Measurements from ENCODE around the gene ISG20.

DNA sequence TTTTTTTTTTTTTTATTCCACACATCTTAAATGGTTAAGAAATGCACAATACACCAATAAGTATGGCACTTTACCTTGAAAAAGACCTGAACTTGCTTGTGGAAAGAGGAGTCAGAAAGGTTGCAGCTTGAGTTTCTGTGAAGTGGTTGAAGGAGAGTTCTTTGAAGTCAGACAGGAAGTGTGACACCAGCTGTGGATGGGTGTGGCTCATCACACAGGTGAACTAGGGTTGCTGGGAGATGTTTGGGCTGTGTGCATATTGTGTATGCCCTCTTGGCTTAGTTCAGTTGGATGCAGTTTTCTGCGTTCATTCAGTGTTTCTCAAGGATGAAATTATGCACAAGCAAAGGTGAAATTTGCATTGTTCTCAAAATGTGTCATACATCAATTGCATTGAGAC lies 11.4 kb upstream of the ISG20 start:
- TF ChIP-seq, protein P1, sequence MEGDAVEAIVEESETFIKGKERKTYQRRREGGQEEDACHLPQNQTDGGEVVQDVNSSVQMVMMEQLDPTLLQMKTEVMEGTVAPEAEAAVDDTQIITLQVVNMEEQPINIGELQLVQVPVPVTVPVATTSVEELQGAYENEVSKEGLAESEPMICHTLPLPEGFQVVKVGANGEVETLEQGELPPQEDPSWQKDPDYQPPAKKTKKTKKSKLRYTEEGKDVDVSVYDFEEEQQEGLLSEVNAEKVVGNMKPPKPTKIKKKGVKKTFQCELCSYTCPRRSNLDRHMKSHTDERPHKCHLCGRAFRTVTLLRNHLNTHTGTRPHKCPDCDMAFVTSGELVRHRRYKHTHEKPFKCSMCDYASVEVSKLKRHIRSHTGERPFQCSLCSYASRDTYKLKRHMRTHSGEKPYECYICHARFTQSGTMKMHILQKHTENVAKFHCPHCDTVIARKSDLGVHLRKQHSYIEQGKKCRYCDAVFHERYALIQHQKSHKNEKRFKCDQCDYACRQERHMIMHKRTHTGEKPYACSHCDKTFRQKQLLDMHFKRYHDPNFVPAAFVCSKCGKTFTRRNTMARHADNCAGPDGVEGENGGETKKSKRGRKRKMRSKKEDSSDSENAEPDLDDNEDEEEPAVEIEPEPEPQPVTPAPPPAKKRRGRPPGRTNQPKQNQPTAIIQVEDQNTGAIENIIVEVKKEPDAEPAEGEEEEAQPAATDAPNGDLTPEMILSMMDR (IDR thresholded peaks at IDR 0.05; ENCODE audit: extremely low read depth in 1 of 2, insufficient read depth in 1 of 2, low read depth in 1 of 2, low read length in 2 of 2): no peak
- no peak for TF ChIP-seq POLR2AphosphoS5 (IDR thresholded peaks at IDR 0.05; ENCODE audit: insufficient read depth, low read depth, low read length)
- TF ChIP-seq POLR2A (IDR thresholded peaks at IDR 0.05; ENCODE audit: low read depth, low read length): no peak
- no peak for TF ChIP-seq EZH2 (IDR thresholded peaks at IDR 0.05; ENCODE audit: borderline replicate concordance, low read depth, low read length, severe bottlenecking)
- TF ChIP-seq JUN (IDR thresholded peaks at IDR 0.05; ENCODE audit: borderline replicate concordance, insufficient read depth, insufficient read length, low read depth): no peak

All from endothelial cell of umbilical vein (primary cell).